B cell (primary cell): ENCODE measurements around the gene MEN1.
"Not testable (repeated sequence)": the region's sequence is repeated elsewhere in the genome, so short reads cannot be mapped to it uniquely, and the experiment has no call there.

Experiments
- CTCF ChIP-seq: fragments of 200-600 bp; IDR thresholded peaks from one replicate; pipeline ENCODE4 v1.8.0; 2022; ENCODE audit warnings: antibody characterized with exemption, mild to moderate bottlenecking
- EZH2 ChIP-seq: IDR thresholded peaks from 2 replicates; pipeline ENCODE4 v1.6.1; 2012; ENCODE audit warnings: borderline replicate concordance, low read depth, mild to moderate bottlenecking, moderate library complexity, low read length; ENCODE audit not compliant: insufficient read depth, poor library complexity, severe bottlenecking

GRCh38 chr11:64815433-64815832, 5.1 kb upstream of the MEN1 start:
- not testable (repeated sequence) for TF ChIP-seq CTCF, EZH2
